K562 (cell line): ENCODE measurements around the gene SCAMP3. TPM values are rescaled to one million over a fixed set of nuclear protein-coding genes. Genes with fewer than 3 reads are reported as not detected.
A peak's percentile ranks its signal among the peaks of the same experiment; 100 is the strongest.

Experiments used
- ARNT ChIP-seq, 2 experiments: fragments of 450-650 bp; IDR thresholded peaks; 2 replicates each; pipeline ENCODE4 v1.6.1; 2016; ENCODE audit warnings: mild to moderate bottlenecking in 1 of 2
- BHLHE40 ChIP-seq: IDR thresholded peaks from 2 replicates; pipeline ENCODE4 v1.6.1; 2011; ENCODE audit warnings: low read length, improper control_type of control experiment
- BRD9 ChIP-seq: fragments of 450-650 bp; IDR thresholded peaks from 2 replicates; pipeline ENCODE4 v1.6.1; 2018; ENCODE audit warnings: low read depth; ENCODE audit not compliant: partially characterized antibody
- E4F1 ChIP-seq: fragments of 250-450 bp; sonication (Bioruptor Pico); IDR thresholded peaks from 2 replicates; pipeline ENCODE4 v1.5.0; 2021; ENCODE audit warnings: mild to moderate bottlenecking, borderline replicate concordance
- GTF2E2 ChIP-seq: fragments of 200-800 bp; sonication (Bioruptor generic); IDR thresholded peaks from 2 replicates; pipeline ENCODE4 v1.6.1; 2016; ENCODE audit warnings: missing genetic modification characterization, missing compliant biosample characterization
- KAT8 ChIP-seq: fragments of 450-650 bp; IDR thresholded peaks from 2 replicates; pipeline ENCODE4 v1.6.1; 2016; ENCODE audit warnings: low read depth, mild to moderate bottlenecking
- MLLT1 ChIP-seq, 2 experiments: fragments of 450-650 bp; IDR thresholded peaks; 2 replicates each; pipeline ENCODE4 v1.6.1; 2016
- RBM25 ChIP-seq: fragments of 200-400 bp; formaldehyde crosslinking; IDR thresholded peaks from 2 replicates; pipeline ENCODE4 v1.6.1; 2018; ENCODE audit warnings: low read length, low read depth, moderate library complexity; ENCODE audit not compliant: severe bottlenecking
- SMAD3 ChIP-seq: fragments of 450-650 bp; formaldehyde crosslinking; conservative IDR thresholded peaks from 2 replicates; pipeline ENCODE4 v1.4.0; 2020; ENCODE audit warnings: mild to moderate bottlenecking
- TAF7 ChIP-seq: fragments of 450-650 bp; IDR thresholded peaks from 2 replicates; pipeline ENCODE4 v1.6.1; 2016; ENCODE audit warnings: missing genetic modification characterization, missing compliant biosample characterization
- ZKSCAN8 ChIP-seq: fragments of 200-800 bp; sonication (Bioruptor generic); IDR thresholded peaks from 2 replicates; pipeline ENCODE4 v1.6.1; 2016; ENCODE audit warnings: missing genetic modification characterization, missing compliant biosample characterization
- ZNF584 ChIP-seq: fragments of 200-800 bp; sonication (Bioruptor generic); IDR thresholded peaks from 2 replicates; pipeline ENCODE4 v1.6.1; 2016; ENCODE audit warnings: low read depth, mild to moderate bottlenecking, missing genetic modification characterization, missing compliant biosample characterization
- ZNF639 ChIP-seq, 2 experiments: fragments of 200-800 bp in 1 of 2; sonication (Bioruptor generic) in 1 of 2; sonication (generic) in 1 of 2; formaldehyde crosslinking in 1 of 2; IDR thresholded peaks in 1 of 2; conservative IDR thresholded peaks in 1 of 2; 2 replicates each; pipeline versions ENCODE4 v1.5.0 to v1.6.1; 2016 to 2020; ENCODE audit warnings: missing compliant biosample characterization in 1 of 2, missing genetic modification characterization in 1 of 2, missing genetic modification reagents in 1 of 2
- ZNF699 ChIP-seq: fragments of 250-450 bp; sonication (Bioruptor Pico); IDR thresholded peaks from 2 replicates; pipeline ENCODE4 v1.8.0; 2021; ENCODE audit warnings: mild to moderate bottlenecking, moderate library complexity; ENCODE audit not compliant: insufficient replicate concordance
- polyA plus RNA-seq, 8 experiments: library from polyadenylated mRNA; depleted of rRNA in 4 of 8; stranded (reverse) in 5 of 8; unstranded in 3 of 8; fragments of >200 nt; fragmentation: Nextera tagmentation in 2 of 8; fragmentation: Illumina TruSeq in 1 of 8; extraction: Ambion mirVana in 2 of 8; extraction: Trizol in 1 of 8; gene quantifications; 2 replicates each; pipeline versions ENCODE4 v1.2.1 to v1.2.3, GENCODE V29; 2011 to 2014; ENCODE audit warnings: inconsistent platforms in 1 of 8, missing spikeins in 1 of 8
- total RNA-seq, 7 experiments: library from RNA; depleted of rRNA in 6 of 7; stranded (reverse); fragments of >200 nt in 6 of 7; fragmentation: Illumina TruSeq in 2 of 7; extraction: Trizol in 2 of 7; gene quantifications; 2 replicates each; pipeline versions ENCODE4 v1.2.1 to v1.2.3, GENCODE V29; 2011 to 2021; ENCODE audit warnings: low replicate concordance in 1 of 7
- TF ChIP-seq, protein P1 (sequence below): fragments of 450-650 bp; formaldehyde crosslinking; IDR thresholded peaks from 2 replicates; pipeline ENCODE4 v1.4.0; 2020; ENCODE audit warnings: mild to moderate bottlenecking, moderate library complexity
- TF ChIP-seq, protein P2 (sequence below): fragments of 450-650 bp; formaldehyde crosslinking; IDR thresholded peaks from 2 replicates; pipeline ENCODE4 v1.4.0; 2020; ENCODE audit warnings: mild to moderate bottlenecking
- TF ChIP-seq, protein P3 (sequence below): fragments of 250-450 bp; sonication (Bioruptor Pico); IDR thresholded peaks from 2 replicates; pipeline ENCODE4 v1.8.0; 2022; ENCODE audit warnings: inconsistent platforms

The SCAMP3 gene
- total and polyA plus RNA-seq, 9 of the 15 experiments (the other 6 are each of a cell fraction or from before 2014, with no cell fraction given) = 14.2 to 131 (median 86.1) TPM

- TF ChIP-seq RBM25 = no peak
- no peak for TF ChIP-seq ZNF699 (CRISPR knock-in tag)
- TF ChIP-seq MLLT1 (IDR thresholded peaks at IDR 0.05) = peak in 1 of 2 experiments; percentile 73; a peak in 1 of 4 replicates
- TF ChIP-seq BHLHE40 = peak; percentile 44
- TF ChIP-seq, protein P1, sequence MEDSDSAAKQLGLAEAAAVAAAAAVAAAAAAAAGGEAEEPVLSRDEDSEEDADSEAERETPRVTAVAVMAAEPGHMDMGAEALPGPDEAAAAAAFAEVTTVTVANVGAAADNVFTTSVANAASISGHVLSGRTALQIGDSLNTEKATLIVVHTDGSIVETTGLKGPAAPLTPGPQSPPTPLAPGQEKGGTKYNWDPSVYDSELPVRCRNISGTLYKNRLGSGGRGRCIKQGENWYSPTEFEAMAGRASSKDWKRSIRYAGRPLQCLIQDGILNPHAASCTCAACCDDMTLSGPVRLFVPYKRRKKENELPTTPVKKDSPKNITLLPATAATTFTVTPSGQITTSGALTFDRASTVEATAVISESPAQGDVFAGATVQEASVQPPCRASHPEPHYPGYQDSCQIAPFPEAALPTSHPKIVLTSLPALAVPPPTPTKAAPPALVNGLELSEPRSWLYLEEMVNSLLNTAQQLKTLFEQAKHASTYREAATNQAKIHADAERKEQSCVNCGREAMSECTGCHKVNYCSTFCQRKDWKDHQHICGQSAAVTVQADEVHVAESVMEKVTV (CRISPR knock-in tag) = peak; percentile 76
- TF ChIP-seq ZKSCAN8 (CRISPR knock-in tag) = no peak
- TF ChIP-seq BRD9 = peak; percentile 54
- TF ChIP-seq, protein P2, sequence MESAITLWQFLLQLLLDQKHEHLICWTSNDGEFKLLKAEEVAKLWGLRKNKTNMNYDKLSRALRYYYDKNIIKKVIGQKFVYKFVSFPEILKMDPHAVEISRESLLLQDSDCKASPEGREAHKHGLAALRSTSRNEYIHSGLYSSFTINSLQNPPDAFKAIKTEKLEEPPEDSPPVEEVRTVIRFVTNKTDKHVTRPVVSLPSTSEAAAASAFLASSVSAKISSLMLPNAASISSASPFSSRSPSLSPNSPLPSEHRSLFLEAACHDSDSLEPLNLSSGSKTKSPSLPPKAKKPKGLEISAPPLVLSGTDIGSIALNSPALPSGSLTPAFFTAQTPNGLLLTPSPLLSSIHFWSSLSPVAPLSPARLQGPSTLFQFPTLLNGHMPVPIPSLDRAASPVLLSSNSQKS = no peak
- TF ChIP-seq ARNT (IDR thresholded peaks at IDR 0.05) = no peak
- TF ChIP-seq SMAD3 (CRISPR knock-in tag) = no peak
- no peak for TF ChIP-seq ZNF639 (CRISPR knock-in tag; conservative IDR thresholded peaks at IDR 0.05 in 1 of 2, IDR thresholded peaks at IDR 0.05 in 1 of 2)
- no peak for TF ChIP-seq KAT8
- no peak for TF ChIP-seq TAF7 (tag)
- TF ChIP-seq E4F1 (CRISPR knock-in tag) = no peak
- TF ChIP-seq ZNF584 = no peak
- TF ChIP-seq, protein P3, sequence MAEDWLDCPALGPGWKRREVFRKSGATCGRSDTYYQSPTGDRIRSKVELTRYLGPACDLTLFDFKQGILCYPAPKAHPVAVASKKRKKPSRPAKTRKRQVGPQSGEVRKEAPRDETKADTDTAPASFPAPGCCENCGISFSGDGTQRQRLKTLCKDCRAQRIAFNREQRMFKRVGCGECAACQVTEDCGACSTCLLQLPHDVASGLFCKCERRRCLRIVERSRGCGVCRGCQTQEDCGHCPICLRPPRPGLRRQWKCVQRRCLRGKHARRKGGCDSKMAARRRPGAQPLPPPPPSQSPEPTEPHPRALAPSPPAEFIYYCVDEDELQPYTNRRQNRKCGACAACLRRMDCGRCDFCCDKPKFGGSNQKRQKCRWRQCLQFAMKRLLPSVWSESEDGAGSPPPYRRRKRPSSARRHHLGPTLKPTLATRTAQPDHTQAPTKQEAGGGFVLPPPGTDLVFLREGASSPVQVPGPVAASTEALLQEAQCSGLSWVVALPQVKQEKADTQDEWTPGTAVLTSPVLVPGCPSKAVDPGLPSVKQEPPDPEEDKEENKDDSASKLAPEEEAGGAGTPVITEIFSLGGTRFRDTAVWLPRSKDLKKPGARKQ = no peak
- TF ChIP-seq GTF2E2 (tag) = no peak
Measured at GRCh38 chr1:155250633-155251449, 11.3 kb downstream of the SCAMP3 start (continued).
